HG03039 (cell line): ENCODE data around the gene PSAP.
A peak's percentile ranks its signal among the peaks of the same experiment; 100 is the strongest.
"Not testable (repeated sequence)": the region's sequence is repeated elsewhere in the genome, so short reads cannot be mapped to it uniquely, and the experiment has no call there.

Experiments
- ATAC-seq: cut with Tn5 transposase; IDR thresholded peaks from one replicate; pipeline ENCODE4 v1.9.1; 2021; ENCODE audit warnings: mild to moderate bottlenecking, moderate library complexity; ENCODE audit not compliant: unreplicated experiment

The PSAP gene

DNA sequence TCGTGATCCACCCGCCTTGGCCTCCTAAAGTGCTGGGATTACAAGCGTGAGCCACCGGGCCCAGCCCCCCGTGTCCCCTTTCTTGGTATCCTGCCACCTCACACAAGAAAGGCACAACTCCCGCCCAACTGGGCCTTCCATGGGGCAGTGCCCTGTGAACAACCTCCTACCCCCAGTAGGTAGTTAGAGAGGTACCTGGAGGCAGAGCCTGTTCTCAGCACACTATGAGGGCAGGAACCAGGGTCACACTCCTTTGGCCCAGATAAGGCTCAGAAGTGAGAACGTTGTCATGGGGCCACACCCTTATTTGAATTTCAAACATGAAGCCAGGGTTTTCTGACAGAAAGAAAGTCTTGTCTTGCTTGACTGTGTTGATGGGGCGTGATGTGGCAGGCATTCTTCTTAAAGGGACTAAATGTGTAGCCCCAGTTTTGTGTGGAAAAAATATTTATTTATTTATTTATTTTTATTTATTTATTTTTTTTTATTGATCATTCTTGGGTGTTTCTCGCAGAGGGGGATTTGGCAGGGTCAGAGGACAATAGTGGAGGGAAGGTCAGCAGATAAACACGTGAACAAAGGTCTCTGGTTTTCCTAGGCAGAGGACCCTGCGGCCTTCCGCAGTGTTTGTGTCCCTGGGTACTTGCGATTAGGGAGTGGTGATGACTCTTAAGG, 23.8 kb upstream of the PSAP start:
- not testable (repeated sequence) for ATAC-seq

DNA sequence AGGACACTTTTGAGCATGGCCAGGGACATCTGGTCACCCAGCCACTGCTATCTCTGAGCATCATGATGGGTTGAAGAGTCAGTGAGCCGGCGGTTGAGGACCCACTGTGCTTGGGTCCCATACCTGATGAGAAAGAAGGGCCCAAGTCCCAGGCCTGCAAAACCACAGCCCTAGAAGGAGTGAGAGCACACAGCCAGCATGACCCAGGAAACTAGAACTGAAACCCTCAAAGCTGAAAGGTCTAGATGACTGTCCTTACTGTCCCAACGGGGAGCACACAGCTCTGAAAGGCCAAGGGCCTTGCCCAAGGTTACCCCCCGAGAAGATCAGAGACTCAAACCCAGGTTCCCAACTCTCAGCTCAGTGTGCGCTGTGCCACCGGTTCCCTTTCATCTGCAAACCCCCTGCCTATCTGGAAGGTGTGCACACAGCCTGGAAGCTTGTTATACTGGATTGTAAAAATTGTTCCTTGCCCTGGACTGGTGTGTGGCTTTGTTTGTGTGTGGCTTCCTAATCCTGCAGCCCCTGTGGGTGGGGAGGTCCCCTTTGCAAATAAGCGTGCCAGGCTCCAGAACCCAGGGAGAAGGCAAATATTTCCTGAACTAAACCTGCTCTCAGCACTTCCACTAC, 22.6 kb upstream of the PSAP start:
- ATAC-seq, result peak; percentile 87

GRCh38 chr10:71869601-71870000, 18.6 kb upstream of the PSAP start:
- ATAC-seq, result not testable (repeated sequence)

- no peak for ATAC-seq
These were observed 17.2 kb upstream of the PSAP start for GRCh38 chr10:71868192-71868697.

GRCh38 chr10:71865561-71866041, 14.6 kb upstream of the PSAP start:
- ATAC-seq, result no peak

- ATAC-seq, result no peak
These were observed 13.9 kb upstream of the PSAP start for GRCh38 chr10:71864911-71865361.

DNA sequence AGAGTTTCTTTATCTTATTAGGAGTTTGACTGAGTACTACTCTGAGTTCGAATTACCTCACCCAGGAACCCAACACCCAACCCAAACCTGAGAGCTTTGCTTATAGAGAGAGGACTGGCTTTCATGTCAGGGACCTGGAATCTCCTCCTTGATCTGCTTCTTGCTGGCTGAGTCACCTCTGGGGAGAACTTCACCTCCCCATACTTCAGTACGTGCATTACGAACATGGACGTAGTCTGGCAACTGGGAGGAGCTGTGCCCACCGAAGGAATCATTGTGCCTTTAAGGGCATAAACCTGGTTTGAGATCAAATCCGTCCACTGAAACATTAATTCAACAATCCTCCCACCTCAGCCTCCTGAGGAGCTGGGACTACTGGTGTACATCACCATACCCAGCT, 12.2 kb upstream of the PSAP start:
- no peak for ATAC-seq

DNA sequence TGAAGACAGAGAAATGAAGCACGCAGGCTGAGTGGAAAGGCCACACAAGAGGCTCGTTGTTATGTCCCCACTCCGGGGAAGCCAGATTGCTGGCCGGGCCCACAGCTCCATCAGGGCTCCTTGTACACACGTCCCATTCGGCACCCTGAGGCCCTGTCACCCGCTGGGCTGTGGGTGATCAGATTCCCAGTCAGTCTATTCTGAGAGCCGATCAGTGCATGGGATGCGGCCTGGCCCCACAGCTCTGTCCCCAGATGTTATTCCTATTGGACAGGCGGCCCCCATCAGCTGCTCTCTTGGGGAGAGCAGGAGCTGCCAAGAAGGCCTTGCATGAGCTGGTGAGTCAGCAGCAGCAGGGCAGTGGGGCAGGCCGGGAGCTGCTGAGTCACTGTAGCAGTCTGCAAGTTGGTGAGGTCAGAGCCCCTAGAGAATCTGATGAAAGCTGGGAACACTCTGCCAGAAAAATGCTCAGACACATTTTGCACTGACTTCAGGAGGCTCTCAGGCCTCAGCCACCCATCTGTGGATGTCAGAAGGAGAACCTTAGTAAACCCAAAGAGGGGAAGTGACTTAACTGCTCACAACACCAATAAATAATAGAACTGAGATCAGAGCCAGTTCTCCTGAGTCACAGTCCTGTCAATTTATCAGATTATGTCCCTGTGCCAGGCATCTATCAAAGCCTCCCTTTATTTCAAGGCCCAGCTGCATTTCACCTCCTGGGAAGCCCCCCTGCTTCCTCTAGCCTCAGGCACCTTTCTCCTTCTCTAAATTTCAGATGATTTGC, 9.4 kb upstream of the PSAP start:
- ATAC-seq, result no peak

GRCh38 chr10:71857934-71858890, 7.2 kb upstream of the PSAP start:
- ATAC-seq, result no peak

DNA sequence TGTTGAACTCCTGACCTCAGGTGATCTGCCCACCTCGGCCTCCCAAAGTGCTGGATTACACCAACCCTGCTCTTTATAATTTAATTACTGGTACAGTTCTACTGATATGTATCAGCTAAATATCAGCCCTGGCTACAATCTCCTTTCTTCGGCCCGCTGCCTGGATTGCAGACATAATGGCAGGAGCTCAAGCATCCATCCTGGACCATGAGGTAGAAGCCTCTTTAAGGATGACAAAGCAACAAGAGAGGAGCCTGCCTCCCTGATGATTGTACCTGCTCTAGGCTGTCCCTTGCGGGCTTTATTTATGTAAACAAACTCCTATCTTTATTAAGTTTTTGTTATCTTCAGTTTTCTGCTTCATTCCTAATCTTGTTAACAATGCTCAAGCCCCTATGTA, 5.6 kb upstream of the PSAP start:
- no peak for ATAC-seq

DNA sequence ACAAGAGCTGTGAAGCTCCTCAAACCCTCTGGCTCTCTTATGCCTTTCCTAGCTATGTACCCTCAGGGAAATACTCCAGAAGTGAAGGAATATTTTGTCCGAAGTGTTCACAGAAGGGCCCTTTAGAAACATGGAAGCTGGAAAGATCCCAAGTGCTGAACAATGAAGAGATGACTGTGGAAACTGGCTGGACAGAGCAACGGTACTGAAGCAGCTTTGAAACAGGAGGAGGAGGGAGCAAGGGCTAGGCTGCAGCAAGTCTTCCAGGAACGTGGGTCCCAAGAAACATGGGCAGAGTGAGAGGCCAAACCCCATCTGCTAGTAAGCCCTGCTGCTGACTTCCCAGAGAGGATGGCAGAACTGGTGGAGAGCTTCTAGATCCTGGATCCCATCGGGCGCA, 3.0 kb upstream of the PSAP start:
- ATAC-seq, result no peak

GRCh38 chr10:71852355-71852937, 1.4 kb upstream of the PSAP start:
- no peak for ATAC-seq

DNA sequence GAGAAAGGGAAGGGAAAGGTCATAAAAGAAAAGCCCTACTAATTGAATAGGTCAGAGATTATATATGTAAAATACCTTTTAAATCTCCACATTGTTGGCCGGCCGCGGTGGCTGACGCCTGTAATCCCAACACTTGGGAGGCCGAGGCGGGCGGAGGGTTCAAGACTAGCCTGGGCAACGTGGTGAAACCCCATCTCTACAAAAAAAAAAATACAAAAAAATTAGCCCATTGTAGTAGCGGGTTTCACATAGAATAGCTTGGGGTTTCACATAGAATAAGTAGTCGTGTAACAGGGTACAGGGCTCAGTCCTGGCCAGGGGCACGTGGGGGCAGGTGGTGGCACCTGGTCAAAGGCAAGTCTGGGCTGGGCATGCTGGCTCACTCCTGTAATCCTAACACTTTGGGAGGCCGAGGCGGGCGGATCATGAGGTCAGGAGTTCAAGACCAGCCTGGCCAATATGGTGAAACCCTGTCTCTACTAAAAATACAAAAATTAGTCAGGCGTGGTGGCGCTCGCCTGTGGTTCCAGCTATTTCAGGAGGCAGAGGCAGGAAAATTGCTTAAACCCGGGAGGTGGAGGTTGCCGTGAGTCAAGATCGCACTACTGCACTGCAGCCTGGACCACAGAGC, 529 bp upstream of the PSAP start:
- peak; percentile 20 for ATAC-seq

GRCh38 chr10:71850021-71850742, 869 bp downstream of the PSAP start:
- no peak for ATAC-seq

DNA sequence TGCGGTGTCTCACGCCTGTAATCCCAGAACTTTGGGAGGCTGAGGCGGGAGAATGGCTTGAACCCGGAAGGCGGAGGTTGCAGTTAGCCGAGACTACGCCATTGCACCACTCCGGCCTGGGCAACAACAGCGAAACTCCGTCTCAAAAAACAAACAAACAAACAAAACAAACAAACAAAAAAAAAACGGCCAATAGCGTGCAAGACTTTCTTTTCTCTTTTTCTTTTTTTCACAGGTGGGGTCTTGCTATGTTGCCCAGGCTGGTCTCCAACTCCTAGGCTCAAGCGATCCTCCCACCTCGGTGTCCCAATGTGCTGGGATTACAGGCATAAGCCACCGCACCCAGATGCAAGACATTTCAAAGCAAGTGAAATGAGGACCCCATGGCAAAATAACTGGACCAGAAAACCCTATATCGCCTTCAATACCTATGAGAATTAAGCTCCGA, 1.6 kb downstream of the PSAP start:
- ATAC-seq, result no peak

GRCh38 chr10:71848325-71849275, 2.5 kb downstream of the PSAP start:
- no peak for ATAC-seq

GRCh38 chr10:71847418-71847817, 3.6 kb downstream of the PSAP start:
- ATAC-seq, result no peak

- ATAC-seq, result no peak
These were observed 4.2 kb downstream of the PSAP start for GRCh38 chr10:71846816-71847215.
